ENCODE results near the gene NAA16.

DNA sequence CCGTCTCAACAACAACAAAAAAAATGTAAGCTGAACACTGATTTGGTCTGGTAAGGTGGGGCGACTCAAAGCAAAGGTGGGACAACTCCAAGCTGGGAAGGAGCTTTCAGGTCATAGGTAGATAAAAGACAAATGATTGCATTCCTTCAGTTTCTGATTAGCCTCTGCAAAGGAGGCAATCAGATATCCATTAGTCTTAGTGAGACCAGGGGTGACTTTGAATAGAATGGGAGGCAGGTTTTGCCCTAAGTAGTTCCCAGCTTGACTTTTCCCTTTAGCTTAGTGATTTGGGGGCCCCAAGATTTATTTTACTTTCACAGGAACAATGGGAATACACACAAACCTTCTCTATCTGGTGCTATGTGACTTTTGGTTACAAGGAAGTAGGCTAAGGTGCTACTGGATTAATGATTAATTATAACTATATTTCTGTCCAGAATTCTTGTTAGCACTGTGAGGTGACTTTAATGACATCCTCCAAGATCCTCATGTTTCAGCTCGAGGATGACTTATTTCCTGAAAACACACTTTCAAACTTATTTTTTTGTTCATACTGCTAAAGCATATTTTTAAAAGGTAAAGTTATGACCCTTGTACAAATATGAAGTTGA, 37.1 kb upstream of the NAA16 start:
- TF ChIP-seq, protein P1, sequence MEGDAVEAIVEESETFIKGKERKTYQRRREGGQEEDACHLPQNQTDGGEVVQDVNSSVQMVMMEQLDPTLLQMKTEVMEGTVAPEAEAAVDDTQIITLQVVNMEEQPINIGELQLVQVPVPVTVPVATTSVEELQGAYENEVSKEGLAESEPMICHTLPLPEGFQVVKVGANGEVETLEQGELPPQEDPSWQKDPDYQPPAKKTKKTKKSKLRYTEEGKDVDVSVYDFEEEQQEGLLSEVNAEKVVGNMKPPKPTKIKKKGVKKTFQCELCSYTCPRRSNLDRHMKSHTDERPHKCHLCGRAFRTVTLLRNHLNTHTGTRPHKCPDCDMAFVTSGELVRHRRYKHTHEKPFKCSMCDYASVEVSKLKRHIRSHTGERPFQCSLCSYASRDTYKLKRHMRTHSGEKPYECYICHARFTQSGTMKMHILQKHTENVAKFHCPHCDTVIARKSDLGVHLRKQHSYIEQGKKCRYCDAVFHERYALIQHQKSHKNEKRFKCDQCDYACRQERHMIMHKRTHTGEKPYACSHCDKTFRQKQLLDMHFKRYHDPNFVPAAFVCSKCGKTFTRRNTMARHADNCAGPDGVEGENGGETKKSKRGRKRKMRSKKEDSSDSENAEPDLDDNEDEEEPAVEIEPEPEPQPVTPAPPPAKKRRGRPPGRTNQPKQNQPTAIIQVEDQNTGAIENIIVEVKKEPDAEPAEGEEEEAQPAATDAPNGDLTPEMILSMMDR (IDR thresholded peaks at IDR 0.05), result no peak
- TF ChIP-seq POLR2A (IDR thresholded peaks at IDR 0.05) (no peak), EP300 (IDR thresholded peaks at IDR 0.05) (no peak)
